GM06990 (cell line): Measurements from ENCODE around the gene TMEM43.
"Not testable (repeated sequence)": the region's sequence is repeated elsewhere in the genome, so short reads cannot be mapped to it uniquely, and the experiment has no call there.

Source experiments
- DNase-seq: peaks from one replicate; pipeline ENCODE4 v3.0.0-alpha.2; 2011; ENCODE audit not compliant: insufficient read length; ENCODE audit errors: extremely low read depth
- H3K27me3 ChIP-seq: replicated peaks from 2 replicates; pipeline ENCODE4 v1.6.0; 2011; ENCODE audit warnings: low read length; ENCODE audit not compliant: control insufficient read depth, insufficient read depth
- H3K36me3 ChIP-seq: 2 replicates; pipeline ENCODE4 v1.5.1; 2011; ENCODE audit warnings: low read length; ENCODE audit not compliant: control insufficient read depth, insufficient read depth
- H3K4me3 ChIP-seq: replicated peaks from 2 replicates; pipeline ENCODE4 v1.5.1; 2011; ENCODE audit warnings: low read depth, mild to moderate bottlenecking, control low read depth, low read length
- CTCF ChIP-seq: IDR thresholded peaks from 2 replicates; pipeline ENCODE4 v1.5.1; 2011; ENCODE audit warnings: low read length, control low read depth, mild to moderate bottlenecking, inconsistent platforms; ENCODE audit not compliant: insufficient read depth, poor library complexity, severe bottlenecking

TMEM43 gene, protein sequence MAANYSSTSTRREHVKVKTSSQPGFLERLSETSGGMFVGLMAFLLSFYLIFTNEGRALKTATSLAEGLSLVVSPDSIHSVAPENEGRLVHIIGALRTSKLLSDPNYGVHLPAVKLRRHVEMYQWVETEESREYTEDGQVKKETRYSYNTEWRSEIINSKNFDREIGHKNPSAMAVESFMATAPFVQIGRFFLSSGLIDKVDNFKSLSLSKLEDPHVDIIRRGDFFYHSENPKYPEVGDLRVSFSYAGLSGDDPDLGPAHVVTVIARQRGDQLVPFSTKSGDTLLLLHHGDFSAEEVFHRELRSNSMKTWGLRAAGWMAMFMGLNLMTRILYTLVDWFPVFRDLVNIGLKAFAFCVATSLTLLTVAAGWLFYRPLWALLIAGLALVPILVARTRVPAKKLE

DNA sequence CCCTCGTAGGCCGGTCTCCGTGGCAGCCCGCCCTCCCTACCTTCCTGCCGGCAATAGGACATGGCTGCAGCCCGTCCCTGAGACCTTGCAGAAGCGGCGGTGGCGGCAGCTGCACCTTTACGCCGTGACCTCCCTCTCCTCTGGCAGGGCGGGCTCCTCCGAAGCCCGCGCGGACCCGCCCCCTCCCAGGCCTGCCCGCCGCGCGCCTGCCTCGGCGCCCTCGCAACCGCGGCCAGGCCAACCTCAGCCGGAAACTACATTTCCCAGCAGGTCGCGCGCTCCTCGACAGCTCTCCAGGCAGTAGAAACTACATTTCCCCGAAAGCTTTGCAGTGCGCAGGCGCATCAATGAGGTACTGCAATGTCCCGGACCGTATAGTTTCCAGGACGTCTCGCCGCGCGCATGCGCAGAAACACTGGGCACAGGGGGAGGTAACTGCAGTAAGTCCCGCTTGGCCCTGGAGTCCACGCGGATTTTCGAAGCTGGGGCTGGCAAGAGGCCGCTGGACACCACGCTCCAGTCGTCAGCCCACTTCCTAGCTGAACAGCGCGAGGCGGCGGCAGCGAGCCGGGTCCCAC is at the start of gene TMEM43, which contains the start of gene CHCHD4:
Gene TMEM43, plus strand, starts transcription at position 438 of the 578 bp plus-strand sequence. CDS start 142 bp downstream, outside the sequence.
Gene CHCHD4, minus strand, starts transcription at position 256 of the 578 bp plus-strand sequence. Its CDS starts 194 bp downstream, at position 62.
- no peak for TF ChIP-seq CTCF
- peak; percentile 94 for DNase-seq
- Histone ChIP-seq H3K4me3 (peak within 1 kb of the TSS; percentile 92), H3K36me3 (peaks cover 2% of the 10 kb centered on the region), H3K27me3 (no peaks in the 10 kb centered on the region)

GRCh38 chr3:14075233-14075632 is 49.6 kb upstream of the TMEM43 start:
- not testable (repeated sequence) for H3K27me3 ChIP-seq, DNase-seq, H3K36me3 ChIP-seq, H3K4me3 ChIP-seq

DNA sequence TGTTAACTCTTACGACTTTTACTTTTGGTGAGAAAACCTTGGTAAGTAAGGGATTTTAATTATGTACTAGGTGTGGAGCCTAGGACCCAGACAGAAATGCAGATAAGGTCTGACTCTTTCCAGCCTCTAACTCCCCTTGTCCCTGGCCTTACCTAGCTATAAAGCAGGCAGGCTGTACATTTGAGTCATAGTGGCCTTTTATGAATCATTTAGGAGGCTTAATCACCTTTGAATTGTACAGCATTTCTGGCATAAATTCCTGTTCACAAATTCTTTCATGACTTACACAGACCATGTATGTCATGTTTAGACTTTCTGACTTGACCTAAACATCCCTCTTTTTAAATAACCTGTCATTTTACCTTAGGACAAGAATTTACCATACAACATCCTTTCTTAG is 47.5 kb upstream of the TMEM43 start:
- no peak for TF ChIP-seq CTCF
- no peak for DNase-seq
- Histone ChIP-seq H3K4me3 (no peak overlapping the region), H3K27me3 (no peaks in the 10 kb centered on the region), H3K36me3 (no peaks in the 10 kb centered on the region)

DNA sequence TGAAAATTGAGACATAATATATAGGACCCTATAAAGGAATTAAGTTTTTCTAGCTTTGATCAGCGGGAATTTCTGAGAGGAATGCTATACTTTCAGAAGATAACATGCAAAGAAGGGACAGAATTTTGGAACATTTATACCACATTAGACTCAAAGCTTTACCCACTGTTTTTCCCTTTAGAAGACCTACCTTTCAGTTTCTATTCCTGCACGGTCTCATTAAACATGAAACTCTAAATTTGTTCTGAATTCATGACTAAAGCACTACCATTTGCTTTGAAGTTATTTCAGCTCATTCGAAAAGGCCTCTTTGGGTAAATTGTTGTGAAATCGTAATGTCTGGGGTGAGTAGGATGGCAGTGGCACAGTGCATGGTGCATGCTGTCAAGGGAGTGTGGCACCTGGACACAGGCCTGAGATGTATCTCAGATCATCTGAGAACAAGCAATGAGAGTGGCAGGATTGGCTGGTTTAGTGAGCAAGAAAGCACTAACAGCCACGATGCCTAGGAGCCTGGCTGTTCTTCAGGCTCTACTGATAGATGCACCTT is 42.7 kb upstream of the TMEM43 start:
- H3K27me3 ChIP-seq = no peaks in the 10 kb centered on the region
- no peak for DNase-seq
- H3K36me3 ChIP-seq = no peaks in the 10 kb centered on the region
- H3K4me3 ChIP-seq = no peak overlapping the region
- TF ChIP-seq CTCF = no peak

DNA sequence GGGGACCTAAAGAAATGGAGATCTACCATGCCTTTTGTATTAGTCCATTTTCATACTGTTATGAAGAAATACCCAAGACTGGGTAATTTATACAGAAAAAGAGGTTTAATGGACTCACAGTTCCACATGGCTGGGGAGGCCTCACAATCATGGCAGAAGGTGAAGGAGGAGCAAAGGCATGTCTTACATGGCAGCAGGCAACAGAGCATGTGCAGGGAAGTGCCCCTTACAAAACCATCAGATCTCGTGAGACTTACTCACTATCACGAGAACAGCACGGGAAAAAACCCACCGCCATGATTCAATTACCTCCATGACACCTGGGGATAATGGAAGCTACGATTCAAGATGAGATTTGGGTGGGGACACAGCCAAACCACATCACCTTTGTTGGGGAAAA is 37.4 kb upstream of the TMEM43 start:
- not testable (repeated sequence) for H3K4me3 ChIP-seq, DNase-seq, H3K27me3 ChIP-seq, H3K36me3 ChIP-seq

- H3K27me3 ChIP-seq, H3K4me3 ChIP-seq, H3K36me3 ChIP-seq, DNase-seq: not testable (repeated sequence)
These were observed 32.9 kb upstream of the TMEM43 start for GRCh38 chr3:14091959-14092358.

GRCh38 chr3:14092464-14092863 is 32.4 kb upstream of the TMEM43 start:
- no peak for DNase-seq
- no peaks in the 10 kb centered on the region for H3K36me3 ChIP-seq
- no peak overlapping the region for H3K4me3 ChIP-seq
- no peaks in the 10 kb centered on the region; the same call in 1 of the 2 replicates for H3K27me3 ChIP-seq
- no peak for TF ChIP-seq CTCF
